ENCODE measurements around the gene COL4A2. TPM values are rescaled to one million over a fixed set of nuclear protein-coding genes. Genes with fewer than 3 reads are reported as not detected.

The COL4A2 gene
- total RNA-seq, 1 donor from 2014 or later: 1,414 TPM

GRCh38 chr13:110300090-110300815, 6.8 kb upstream of the COL4A2 start:
- Histone ChIP-seq H3K4me1 (ENCODE audit: insufficient read depth, low read length) (peaks cover 47% of the 10 kb centered on the region), H3K27me3 (ENCODE audit: insufficient read depth, low read length) (no peaks in the 10 kb centered on the region), H3K27ac (ENCODE audit: low read depth, low read length) (no peak overlapping the region), H3K4me2 (ENCODE audit: low read length) (peak overlapping the region; percentile 98), H3K9me3 (ENCODE audit: insufficient read depth, low read depth, low read length) (no peaks in the 10 kb centered on the region), H3K36me3 (ENCODE audit: insufficient read depth, low read length) (peaks cover 27% of the 10 kb centered on the region), H3K9ac (ENCODE audit: low read length) (no peak overlapping the region), H3K4me3 (ENCODE audit: insufficient read depth, low read depth, low read length) (no peak overlapping the region), H4K20me1 (ENCODE audit: insufficient read depth, low read length) (peaks cover 98% of the 10 kb centered on the region), H3K79me2 (ENCODE audit: insufficient read depth, low read length) (peaks cover 100% of the 10 kb centered on the region), H2AFZ (ENCODE audit: low read depth, low read length) (no peak overlapping the region)
- Mint-ChIP-seq H3K4me3 (ENCODE audit: unreplicated experiment) (peak overlapping the region; percentile 50), H3K27ac (ENCODE audit: unreplicated experiment) (peak overlapping the region; percentile 70), H3K9me3 (ENCODE audit: unreplicated experiment) (no peaks in the 10 kb centered on the region), H3K4me1 (ENCODE audit: low read depth, unreplicated experiment) (peaks cover 66% of the 10 kb centered on the region), H3K36me3 (ENCODE audit: low read depth, unreplicated experiment) (peaks cover 31% of the 10 kb centered on the region), H3K27me3 (ENCODE audit: low read depth, unreplicated experiment) (no peaks in the 10 kb centered on the region)
- DNase-seq (ENCODE audit: low read depth) (no peak), FAIRE-seq (no peak)
- TF ChIP-seq EZH2 (IDR thresholded peaks at IDR 0.05; ENCODE audit: insufficient read depth, low read length) (no peak), CTCF (IDR thresholded peaks at IDR 0.05; ENCODE audit: insufficient read depth, low read depth, low read length) (no peak)

GRCh38 chr13:110301083-110301482, 6.0 kb upstream of the COL4A2 start:
- Histone ChIP-seq H2AFZ (ENCODE audit: low read depth, low read length) (no peak overlapping the region), H3K9me3 (ENCODE audit: insufficient read depth, low read depth, low read length) (no peaks in the 10 kb centered on the region), H3K4me1 (ENCODE audit: insufficient read depth, low read length) (peaks cover 47% of the 10 kb centered on the region), H3K4me3 (ENCODE audit: insufficient read depth, low read depth, low read length) (no peak overlapping the region), H3K9ac (ENCODE audit: low read length) (peak overlapping the region; percentile 18), H3K4me2 (ENCODE audit: low read length) (peak overlapping the region; percentile 98), H3K36me3 (ENCODE audit: insufficient read depth, low read length) (peaks cover 27% of the 10 kb centered on the region), H3K27me3 (ENCODE audit: insufficient read depth, low read length) (no peaks in the 10 kb centered on the region), H4K20me1 (ENCODE audit: insufficient read depth, low read length) (peaks cover 97% of the 10 kb centered on the region), H3K27ac (ENCODE audit: low read depth, low read length) (peak overlapping the region; percentile 38), H3K79me2 (ENCODE audit: insufficient read depth, low read length) (peaks cover 100% of the 10 kb centered on the region)
- peak overlapping the region; percentile 61 for H3K4me3 Mint-ChIP-seq (ENCODE audit: unreplicated experiment)
- H3K27me3 Mint-ChIP-seq (ENCODE audit: low read depth, unreplicated experiment): no peaks in the 10 kb centered on the region
- TF ChIP-seq CTCF (IDR thresholded peaks at IDR 0.05; ENCODE audit: insufficient read depth, low read depth, low read length) (no peak), EZH2 (IDR thresholded peaks at IDR 0.05; ENCODE audit: insufficient read depth, low read length) (no peak)
- H3K4me1 Mint-ChIP-seq (ENCODE audit: low read depth, unreplicated experiment): peaks cover 61% of the 10 kb centered on the region
- DNase-seq (ENCODE audit: low read depth) (no peak), FAIRE-seq (no peak)
- H3K9me3 Mint-ChIP-seq (ENCODE audit: unreplicated experiment): no peaks in the 10 kb centered on the region
- peak overlapping the region; percentile 20 for H3K27ac Mint-ChIP-seq (ENCODE audit: unreplicated experiment)
- H3K36me3 Mint-ChIP-seq (ENCODE audit: low read depth, unreplicated experiment): peaks cover 33% of the 10 kb centered on the region

Data from astrocyte (in vitro differentiated cells and primary cell).